ENCODE results near the gene ATP6V0A1. TPM values are rescaled to one million over a fixed set of nuclear protein-coding genes. Genes with fewer than 3 reads are reported as not detected.

Gene ATP6V0A1
- total and polyA plus RNA-seq, 3 donors from 2014 or later, result 89.9 to 143 (median 131) TPM

DNA sequence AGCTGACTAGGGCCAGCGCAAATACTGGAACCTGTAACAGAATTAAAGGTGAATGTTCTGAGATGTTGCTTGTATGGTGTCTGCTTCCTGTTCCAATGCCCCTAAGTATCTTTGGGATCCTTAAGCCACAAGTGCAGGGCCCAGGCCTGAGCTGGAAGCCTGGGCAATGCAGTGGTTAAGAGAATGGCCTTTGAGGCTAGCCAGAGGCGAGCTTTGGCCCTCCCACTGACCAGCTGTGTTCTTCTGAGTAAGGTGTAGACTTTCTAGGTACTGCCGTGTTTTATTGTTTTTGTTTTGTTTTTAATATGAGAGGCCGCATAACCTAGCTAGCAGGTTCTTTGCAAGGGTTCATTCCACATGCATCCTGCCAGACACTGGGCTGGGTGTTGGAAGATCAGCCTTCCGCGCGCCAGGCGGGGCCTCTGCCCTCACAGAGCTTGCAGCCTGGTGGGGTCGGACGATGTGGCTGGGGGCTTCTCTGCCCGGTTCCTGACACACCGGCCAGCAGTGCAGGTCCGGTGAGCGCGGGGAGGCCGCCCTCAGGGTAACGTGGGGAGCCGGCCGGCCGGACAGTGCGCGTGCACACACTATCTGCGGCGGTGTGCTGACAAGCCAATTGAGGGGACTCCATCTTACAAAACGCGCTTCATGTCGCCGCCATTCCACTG is 107.7 kb downstream of the ATP6V0A1 start:
- no peaks in the 10 kb centered on the region for H3K27me3 ChIP-seq
- H3K27ac ChIP-seq, result peak overlapping the region; percentile 82 to 88
- H3K36me3 ChIP-seq (ENCODE audit: low read depth, missing control alignments), result no peaks in the 10 kb centered on the region
- TF ChIP-seq, protein P1, sequence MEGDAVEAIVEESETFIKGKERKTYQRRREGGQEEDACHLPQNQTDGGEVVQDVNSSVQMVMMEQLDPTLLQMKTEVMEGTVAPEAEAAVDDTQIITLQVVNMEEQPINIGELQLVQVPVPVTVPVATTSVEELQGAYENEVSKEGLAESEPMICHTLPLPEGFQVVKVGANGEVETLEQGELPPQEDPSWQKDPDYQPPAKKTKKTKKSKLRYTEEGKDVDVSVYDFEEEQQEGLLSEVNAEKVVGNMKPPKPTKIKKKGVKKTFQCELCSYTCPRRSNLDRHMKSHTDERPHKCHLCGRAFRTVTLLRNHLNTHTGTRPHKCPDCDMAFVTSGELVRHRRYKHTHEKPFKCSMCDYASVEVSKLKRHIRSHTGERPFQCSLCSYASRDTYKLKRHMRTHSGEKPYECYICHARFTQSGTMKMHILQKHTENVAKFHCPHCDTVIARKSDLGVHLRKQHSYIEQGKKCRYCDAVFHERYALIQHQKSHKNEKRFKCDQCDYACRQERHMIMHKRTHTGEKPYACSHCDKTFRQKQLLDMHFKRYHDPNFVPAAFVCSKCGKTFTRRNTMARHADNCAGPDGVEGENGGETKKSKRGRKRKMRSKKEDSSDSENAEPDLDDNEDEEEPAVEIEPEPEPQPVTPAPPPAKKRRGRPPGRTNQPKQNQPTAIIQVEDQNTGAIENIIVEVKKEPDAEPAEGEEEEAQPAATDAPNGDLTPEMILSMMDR (IDR thresholded peaks at IDR 0.05), result no peak
- no peak for TF ChIP-seq POLR2A (IDR thresholded peaks at IDR 0.05)
- no peak for DNase-seq
- H3K4me3 ChIP-seq, result peak overlapping the region; percentile 91 to 94
- peaks cover 31% of the 10 kb centered on the region for H3K4me1 ChIP-seq
- H3K9me3 ChIP-seq, result no peaks in the 10 kb centered on the region
- 16 to 18% methylated on average over 21 to 28 of the region's 28 CpGs for WGBS, 2 donors
- intact Hi-C loops (cut with DNase I; ENCODE audit: low total_unique reads), result no loop called here

DNA sequence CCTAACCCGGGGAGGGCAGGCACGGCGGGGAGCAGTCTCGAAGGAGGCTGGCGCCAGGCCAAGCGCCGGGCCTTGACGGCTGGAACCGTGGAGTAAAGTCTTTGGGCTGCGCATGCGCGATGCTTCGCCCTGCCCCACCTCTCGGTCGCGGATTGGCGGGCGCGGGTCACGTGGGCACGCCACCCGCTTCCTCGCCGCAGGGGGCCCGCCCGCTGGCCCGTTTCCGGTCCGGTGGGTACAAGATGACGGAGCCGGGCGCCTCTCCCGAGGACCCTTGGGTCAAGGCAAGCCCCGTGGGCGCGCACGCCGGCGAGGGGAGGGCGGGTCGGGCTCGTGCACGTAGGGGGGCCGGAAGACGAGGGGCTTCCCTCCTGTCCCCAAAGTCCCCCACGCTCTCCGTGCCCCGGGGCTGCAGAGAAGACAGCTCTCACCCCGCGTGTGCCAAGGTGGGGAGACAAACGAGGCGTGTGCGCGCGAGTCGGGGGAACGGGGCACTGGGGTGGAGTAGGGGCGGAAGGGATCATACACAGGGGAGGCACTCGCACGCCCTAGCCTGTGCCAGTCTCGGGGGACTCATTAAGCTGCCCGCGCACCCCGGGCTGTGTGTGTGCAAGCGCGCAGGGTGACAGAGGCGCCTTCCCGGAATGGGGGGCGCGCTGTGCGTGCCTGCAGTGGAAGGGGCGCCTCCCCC is 108.3 kb downstream of the ATP6V0A1 start, which contains the start of gene MLX:
Gene MLX (plus strand): TSS at position 218 of the 691 bp plus-strand sequence. CDS start 25 bp downstream, at position 243.
- no peaks in the 10 kb centered on the region for H3K9me3 ChIP-seq
- TF ChIP-seq, protein P1 (IDR thresholded peaks at IDR 0.05), result no peak
- no peak for TF ChIP-seq POLR2A (IDR thresholded peaks at IDR 0.05)
- H3K36me3 ChIP-seq (ENCODE audit: low read depth, missing control alignments), result no peaks in the 10 kb centered on the region
- DNase-seq, result peak; percentile 92
- H3K27ac ChIP-seq, result peak within 1 kb of the TSS; percentile 82 to 88
- H3K4me3 ChIP-seq, result peak within 1 kb of the TSS; percentile 91 to 94
- WGBS, 2 donors, result 0% methylated on average over 7 to 66 of the region's 72 CpGs
- H3K27me3 ChIP-seq, result no peaks in the 10 kb centered on the region
- H3K4me1 ChIP-seq, result peaks cover 31% of the 10 kb centered on the region
- intact Hi-C loops (cut with DNase I; ENCODE audit: low total_unique reads), result no loop called here

DNA sequence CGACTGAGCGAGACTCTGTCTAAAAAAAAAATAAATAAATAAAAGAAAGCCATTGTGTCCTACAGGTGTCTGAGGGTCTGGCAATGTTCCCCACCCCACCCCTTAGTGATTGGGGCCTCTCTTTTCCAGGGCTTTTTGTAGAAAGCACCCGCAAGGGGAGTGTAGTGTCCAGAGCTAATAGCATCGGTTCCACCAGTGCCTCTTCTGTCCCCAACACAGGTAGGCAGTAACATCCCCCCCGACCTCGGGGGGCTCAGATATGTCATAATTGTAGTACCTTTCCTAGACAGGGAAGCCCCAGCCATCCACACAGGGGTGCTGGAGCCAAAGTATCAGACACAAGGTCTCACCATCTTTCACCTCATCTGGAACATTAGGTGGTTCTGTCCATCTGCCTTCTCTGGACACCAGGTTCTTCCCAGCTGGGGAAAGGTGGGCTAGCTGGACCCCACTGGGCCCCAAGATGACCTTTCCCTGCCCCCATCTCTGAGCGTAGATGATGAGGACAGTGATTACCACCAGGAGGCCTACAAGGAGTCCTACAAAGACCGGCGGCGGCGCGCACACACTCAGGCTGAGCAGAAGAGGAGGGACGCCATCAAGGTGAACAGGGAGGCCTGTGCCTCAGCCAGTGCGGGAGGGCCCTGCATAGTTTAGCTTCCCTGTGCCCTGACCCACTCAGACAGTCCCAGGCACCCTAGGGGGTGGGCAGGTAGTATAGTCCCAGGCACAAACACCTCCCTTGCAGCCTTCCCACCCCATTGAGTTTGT is 109.8 kb downstream of the ATP6V0A1 start:
- TF ChIP-seq POLR2A (IDR thresholded peaks at IDR 0.05), result no peak
- TF ChIP-seq, protein P1 (IDR thresholded peaks at IDR 0.05), result no peak
- H3K27me3 ChIP-seq, result no peaks in the 10 kb centered on the region
- no peak overlapping the region for H3K27ac ChIP-seq
- no peaks in the 10 kb centered on the region for H3K36me3 ChIP-seq (ENCODE audit: low read depth, missing control alignments)
- 70 to 78% methylated on average over 11 to 14 of the region's 14 CpGs for WGBS, 2 donors
- intact Hi-C loops (cut with DNase I; ENCODE audit: low total_unique reads), result no loop called here
- DNase-seq, result no peak
- H3K4me3 ChIP-seq, result peak overlapping the region in 1 of 2 donors; percentile 94
- H3K4me1 ChIP-seq, result peaks cover 21% of the 10 kb centered on the region
- H3K9me3 ChIP-seq, result no peaks in the 10 kb centered on the region

DNA sequence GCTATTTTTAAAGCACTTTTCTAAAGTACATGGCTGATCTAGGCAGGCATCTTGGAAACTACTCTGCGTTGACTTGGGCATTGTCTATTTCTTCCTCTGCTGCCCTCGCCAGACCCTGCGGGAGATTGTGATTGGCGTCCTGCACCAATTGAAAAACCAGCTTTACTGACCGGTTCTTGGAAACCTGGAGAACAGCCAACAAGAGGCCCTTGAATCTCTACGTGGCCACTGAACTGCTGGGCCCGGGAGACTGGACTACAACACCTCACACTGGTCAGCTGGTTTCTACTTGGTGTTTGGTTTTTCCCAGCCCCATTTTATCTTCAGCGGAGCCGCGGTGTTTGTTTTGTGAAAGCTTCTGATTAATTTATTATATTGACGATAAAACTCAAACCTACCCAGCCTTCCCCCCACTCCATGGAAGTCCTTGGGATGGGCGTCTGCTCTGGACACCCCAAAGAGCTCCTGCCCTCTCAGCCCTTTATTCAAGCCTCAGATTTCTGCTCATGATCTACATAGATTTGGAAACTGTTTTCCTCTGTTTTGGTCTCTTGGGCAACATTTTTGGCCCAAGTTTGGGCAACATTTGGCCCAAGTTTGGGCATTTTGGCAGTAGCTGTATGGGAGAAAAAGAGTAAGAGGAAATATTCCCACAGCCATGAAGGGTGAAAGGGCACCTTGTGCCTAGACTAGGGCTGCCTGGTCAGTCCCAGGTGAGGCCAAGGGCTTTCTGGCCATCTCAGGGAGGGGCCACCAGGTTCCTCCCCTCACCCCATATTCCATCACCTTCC is 113.0 kb downstream of the ATP6V0A1 start:
- H3K27ac ChIP-seq, result no peak overlapping the region
- 77% methylated on average over 12 of the region's 12 CpGs for WGBS, 2 donors
- peaks cover 11% of the 10 kb centered on the region for H3K4me1 ChIP-seq
- H3K4me3 ChIP-seq, result no peak overlapping the region
- H3K36me3 ChIP-seq (ENCODE audit: low read depth, missing control alignments), result no peaks in the 10 kb centered on the region
- no peaks in the 10 kb centered on the region for H3K27me3 ChIP-seq
- TF ChIP-seq, protein P1 (IDR thresholded peaks at IDR 0.05), result no peak
- no peak for TF ChIP-seq POLR2A (IDR thresholded peaks at IDR 0.05)
- intact Hi-C loops (cut with DNase I; ENCODE audit: low total_unique reads), result loop anchor here (10.0 kb wide), 1 partner anchor 103 kb away; the partner anchor contains the start of gene PLEKHH3
- no peaks in the 10 kb centered on the region for H3K9me3 ChIP-seq
- no peak for DNase-seq

All from testis (tissue), 3 donors.